Lower lobe of right lung (tissue), 2 donors: ENCODE measurements around the gene HAPLN2. TPM values are rescaled to one million over a fixed set of nuclear protein-coding genes. Genes with fewer than 3 reads are reported as not detected.
A peak's percentile ranks its signal among the peaks of the same experiment; 100 is the strongest.

Experiments
- ATAC-seq, 2 donors: fragments of 200-7000 bp; cut with Tn5 transposase; one replicate each; pipeline ENCODE4 v1.9.1; 2020 to 2022; ENCODE audit warnings: mild to moderate bottlenecking in 2 of 2, moderate library complexity in 2 of 2
- DNase-seq: peaks from one replicate; pipeline ENCODE4 v3.0.0-alpha.2; 2020
- H3K27ac ChIP-seq: fragments of 200-600 bp; one replicate; pipeline ENCODE4 v1.8.0; 2022
- H3K27me3 ChIP-seq: fragments of 200-600 bp; one replicate; pipeline ENCODE4 v1.8.0; 2022; ENCODE audit warnings: low read depth
- H3K36me3 ChIP-seq: fragments of 200-600 bp; one replicate; pipeline ENCODE4 v1.8.0; 2022; ENCODE audit warnings: mild to moderate bottlenecking
- H3K4me1 ChIP-seq: fragments of 200-600 bp; one replicate; pipeline ENCODE4 v1.8.0; 2022
- H3K4me3 ChIP-seq: fragments of 200-600 bp; one replicate; pipeline ENCODE4 v1.8.0; 2022; ENCODE audit warnings: mild to moderate bottlenecking
- H3K9me3 ChIP-seq: fragments of 200-600 bp; one replicate; pipeline ENCODE4 v1.8.0; 2022
- CTCF ChIP-seq: fragments of 200-600 bp; IDR thresholded peaks from one replicate; pipeline ENCODE4 v1.8.0; 2022; ENCODE audit warnings: antibody characterized with exemption, mild to moderate bottlenecking
- intact Hi-C: fragments of 100-400 bp; cut with DNase I; formaldehyde crosslinking; loops from one replicate; pipeline ENCODE4 v1.11.0; 2022
- total RNA-seq: library from RNA; stranded (reverse); fragmentation: NEBNext Ultra II Directional; extraction: Animal tissue kit (Norgen Biotek cat#: 25700); gene quantifications from one replicate; pipeline ENCODE4 v1.2.1, GENCODE V29; 2021
- donor health status: DM: no; HTN: yes; CAD: no; lungs with severe emphysema.

The HAPLN2 gene
- total RNA-seq, 1 donor from 2014 or later = 0.21 TPM

- Histone ChIP-seq H3K27me3 (peaks cover 30% of the 10 kb centered on the region), H3K36me3 (no peaks in the 10 kb centered on the region), H3K27ac (no peak overlapping the region), H3K4me3 (peak overlapping the region; percentile 39), H3K9me3 (no peaks in the 10 kb centered on the region), H3K4me1 (peaks cover 50% of the 10 kb centered on the region)
- peak; percentile 81 for DNase-seq
- peak; percentile 94 for TF ChIP-seq CTCF
- peak; percentile 59 to 71 for ATAC-seq
- intact Hi-C loops = no loop called here
Observed at GRCh38 chr1:156656806-156657740, 37.9 kb downstream of the HAPLN2 start.

- H3K27me3 ChIP-seq = peaks cover 24% of the 10 kb centered on the region
- intact Hi-C loops = no loop called here
- H3K9me3 ChIP-seq = no peaks in the 10 kb centered on the region
- no peak overlapping the region for H3K4me3 ChIP-seq
- no peak overlapping the region for H3K27ac ChIP-seq
- peaks cover 57% of the 10 kb centered on the region for H3K4me1 ChIP-seq
- ATAC-seq = no peak
- no peak for DNase-seq
- H3K36me3 ChIP-seq = no peaks in the 10 kb centered on the region
- no peak for TF ChIP-seq CTCF
Observed at GRCh38 chr1:156657741-156658319, 38.6 kb downstream of the HAPLN2 start.

DNA sequence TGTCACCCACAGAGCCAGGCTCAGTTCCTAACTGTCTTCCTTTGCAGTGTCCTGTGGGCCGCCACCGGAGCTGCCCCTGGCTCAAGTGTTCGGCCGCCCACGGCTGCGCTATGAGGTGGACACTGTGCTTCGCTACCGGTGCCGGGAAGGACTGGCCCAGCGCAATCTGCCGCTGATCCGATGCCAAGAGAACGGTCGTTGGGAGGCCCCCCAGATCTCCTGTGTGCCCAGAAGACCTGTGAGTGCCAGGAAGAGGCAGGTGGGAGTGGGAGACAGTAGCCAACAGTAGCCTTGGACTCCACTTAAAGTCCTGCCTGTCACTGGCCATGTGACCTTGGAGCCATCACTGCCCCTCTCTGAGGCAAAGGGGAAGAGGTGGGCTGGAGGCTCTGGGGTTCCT, 39.3 kb downstream of the HAPLN2 start:
- Histone ChIP-seq H3K36me3 (no peaks in the 10 kb centered on the region), H3K9me3 (no peaks in the 10 kb centered on the region), H3K27me3 (peaks cover 24% of the 10 kb centered on the region), H3K27ac (no peak overlapping the region), H3K4me3 (no peak overlapping the region), H3K4me1 (peaks cover 64% of the 10 kb centered on the region)
- DNase-seq = no peak
- TF ChIP-seq CTCF = no peak
- intact Hi-C loops = no loop called here
- ATAC-seq = no peak

- H3K36me3 ChIP-seq = no peaks in the 10 kb centered on the region
- TF ChIP-seq CTCF = no peak
- H3K27me3 ChIP-seq = peaks cover 21% of the 10 kb centered on the region
- DNase-seq (no peak), ATAC-seq (no peak)
- H3K4me3 ChIP-seq = no peak overlapping the region
- intact Hi-C loops = no loop called here
- peaks cover 70% of the 10 kb centered on the region for H3K4me1 ChIP-seq
- no peak overlapping the region for H3K27ac ChIP-seq
- H3K9me3 ChIP-seq = no peaks in the 10 kb centered on the region
Observed at GRCh38 chr1:156658945-156659574, 39.8 kb downstream of the HAPLN2 start.

GRCh38 chr1:156659661-156659987, 40.4 kb downstream of the HAPLN2 start:
- Histone ChIP-seq H3K9me3 (no peaks in the 10 kb centered on the region), H3K4me1 (peaks cover 75% of the 10 kb centered on the region), H3K27ac (peak overlapping the region; percentile 48), H3K36me3 (no peaks in the 10 kb centered on the region), H3K4me3 (peak overlapping the region; percentile 23), H3K27me3 (peaks cover 19% of the 10 kb centered on the region)
- DNase-seq = no peak
- intact Hi-C loops = no loop called here
- no peak for TF ChIP-seq CTCF
- ATAC-seq = no peak
